Measurements from ENCODE around the gene TRIM54.

TRIM54 gene

DNA sequence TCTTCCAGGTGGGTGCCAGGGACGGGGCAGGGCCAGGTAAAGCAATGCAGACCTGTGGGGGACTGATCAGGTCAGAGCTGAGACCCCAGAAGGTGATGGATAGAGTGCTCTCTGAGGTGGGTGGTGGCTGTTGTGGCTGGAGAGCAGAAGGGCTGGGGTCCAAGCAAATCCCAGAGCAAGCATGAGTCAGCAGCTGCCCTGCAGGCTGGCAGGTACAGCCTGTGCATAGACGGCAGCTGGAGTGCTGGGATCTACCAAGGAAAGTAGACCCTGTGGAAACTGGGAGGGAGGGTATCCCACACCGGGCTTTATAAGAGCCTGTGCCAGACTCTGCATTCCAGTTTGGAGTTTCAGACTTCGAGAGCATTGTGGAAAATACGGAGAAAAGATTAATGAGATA is 663 bp downstream of the TRIM54 start:
- H3K9me2 ChIP-seq (replicated peaks; ENCODE audit: low read depth, low read length): no peaks in the 10 kb centered on the region
- H3K27me3 ChIP-seq (ENCODE audit: insufficient read depth, low read length, poor library complexity, severe bottlenecking): no peaks in the 10 kb centered on the region
- H3K4me2 ChIP-seq (ENCODE audit: low read depth, low read length, poor library complexity, severe bottlenecking): no peak overlapping the region
- H3F3A ChIP-seq (ENCODE audit: low read depth): no peaks in the 10 kb centered on the region
- no peak overlapping the region for H3K4me3 ChIP-seq (ENCODE audit: low read length, poor library complexity, severe bottlenecking)
- no peak overlapping the region for H3K9ac ChIP-seq (ENCODE audit: low read depth, low read length, poor library complexity, severe bottlenecking)
- TF ChIP-seq, protein P1, sequence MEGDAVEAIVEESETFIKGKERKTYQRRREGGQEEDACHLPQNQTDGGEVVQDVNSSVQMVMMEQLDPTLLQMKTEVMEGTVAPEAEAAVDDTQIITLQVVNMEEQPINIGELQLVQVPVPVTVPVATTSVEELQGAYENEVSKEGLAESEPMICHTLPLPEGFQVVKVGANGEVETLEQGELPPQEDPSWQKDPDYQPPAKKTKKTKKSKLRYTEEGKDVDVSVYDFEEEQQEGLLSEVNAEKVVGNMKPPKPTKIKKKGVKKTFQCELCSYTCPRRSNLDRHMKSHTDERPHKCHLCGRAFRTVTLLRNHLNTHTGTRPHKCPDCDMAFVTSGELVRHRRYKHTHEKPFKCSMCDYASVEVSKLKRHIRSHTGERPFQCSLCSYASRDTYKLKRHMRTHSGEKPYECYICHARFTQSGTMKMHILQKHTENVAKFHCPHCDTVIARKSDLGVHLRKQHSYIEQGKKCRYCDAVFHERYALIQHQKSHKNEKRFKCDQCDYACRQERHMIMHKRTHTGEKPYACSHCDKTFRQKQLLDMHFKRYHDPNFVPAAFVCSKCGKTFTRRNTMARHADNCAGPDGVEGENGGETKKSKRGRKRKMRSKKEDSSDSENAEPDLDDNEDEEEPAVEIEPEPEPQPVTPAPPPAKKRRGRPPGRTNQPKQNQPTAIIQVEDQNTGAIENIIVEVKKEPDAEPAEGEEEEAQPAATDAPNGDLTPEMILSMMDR (conservative IDR thresholded peaks at IDR 0.05; ENCODE audit: low read length): no peak
- no peak for TF ChIP-seq EZH2phosphoT487 (IDR thresholded peaks at IDR 0.05; ENCODE audit: borderline replicate concordance)
- H3K79me2 ChIP-seq (ENCODE audit: insufficient read depth, low read length): no peaks in the 10 kb centered on the region
- no peaks in the 10 kb centered on the region for H4K20me1 ChIP-seq (ENCODE audit: insufficient read depth, low read length, poor library complexity, severe bottlenecking)
- H3K36me3 ChIP-seq (ENCODE audit: insufficient read depth, low read length): no peaks in the 10 kb centered on the region
- peaks cover 7% of the 10 kb centered on the region for H3K4me1 ChIP-seq (ENCODE audit: insufficient read depth, low read length, poor library complexity, severe bottlenecking)
- no peaks in the 10 kb centered on the region for H3K9me3 ChIP-seq (ENCODE audit: insufficient read depth, low read depth, low read length)
- no peak overlapping the region for H2AFZ ChIP-seq (ENCODE audit: low read length)

DNA sequence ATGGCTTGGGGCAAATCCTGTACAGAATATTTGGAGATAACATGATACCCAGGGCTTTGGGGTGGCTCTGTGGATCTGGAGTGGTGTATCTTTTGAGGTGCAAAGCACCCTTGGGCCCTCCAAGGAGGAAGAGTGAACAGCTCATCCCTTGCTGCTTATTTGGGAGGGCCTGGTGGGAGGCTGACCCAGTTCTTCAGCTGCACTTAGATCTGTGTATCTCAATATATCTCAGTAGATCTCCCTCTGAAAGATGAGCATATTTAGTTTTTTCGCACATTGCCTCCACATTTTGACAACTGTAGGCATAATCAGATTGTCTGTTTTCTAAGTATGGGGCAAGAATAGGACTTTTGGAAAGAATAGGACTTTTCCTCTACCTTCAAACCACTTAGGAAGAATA is 2.8 kb downstream of the TRIM54 start:
- H4K20me1 ChIP-seq (ENCODE audit: insufficient read depth, low read length, poor library complexity, severe bottlenecking): no peaks in the 10 kb centered on the region
- no peaks in the 10 kb centered on the region for H3K9me3 ChIP-seq (ENCODE audit: insufficient read depth, low read depth, low read length)
- no peaks in the 10 kb centered on the region for H3K36me3 ChIP-seq (ENCODE audit: insufficient read depth, low read length)
- H3K79me2 ChIP-seq (ENCODE audit: insufficient read depth, low read length): no peaks in the 10 kb centered on the region
- TF ChIP-seq, protein P1 (conservative IDR thresholded peaks at IDR 0.05; ENCODE audit: low read length): no peak
- no peak for TF ChIP-seq EZH2phosphoT487 (IDR thresholded peaks at IDR 0.05; ENCODE audit: borderline replicate concordance)
- no peaks in the 10 kb centered on the region for H3K9me2 ChIP-seq (replicated peaks; ENCODE audit: low read depth, low read length)
- H3F3A ChIP-seq (ENCODE audit: low read depth): no peaks in the 10 kb centered on the region
- no peak overlapping the region for H3K4me3 ChIP-seq (ENCODE audit: low read length, poor library complexity, severe bottlenecking)
- H3K4me2 ChIP-seq (ENCODE audit: low read depth, low read length, poor library complexity, severe bottlenecking): no peak overlapping the region
- peaks cover 4% of the 10 kb centered on the region for H3K4me1 ChIP-seq (ENCODE audit: insufficient read depth, low read length, poor library complexity, severe bottlenecking)
- H2AFZ ChIP-seq (ENCODE audit: low read length): no peak overlapping the region
- H3K27me3 ChIP-seq (ENCODE audit: insufficient read depth, low read length, poor library complexity, severe bottlenecking): no peaks in the 10 kb centered on the region
- no peak overlapping the region for H3K9ac ChIP-seq (ENCODE audit: low read depth, low read length, poor library complexity, severe bottlenecking)

DNA sequence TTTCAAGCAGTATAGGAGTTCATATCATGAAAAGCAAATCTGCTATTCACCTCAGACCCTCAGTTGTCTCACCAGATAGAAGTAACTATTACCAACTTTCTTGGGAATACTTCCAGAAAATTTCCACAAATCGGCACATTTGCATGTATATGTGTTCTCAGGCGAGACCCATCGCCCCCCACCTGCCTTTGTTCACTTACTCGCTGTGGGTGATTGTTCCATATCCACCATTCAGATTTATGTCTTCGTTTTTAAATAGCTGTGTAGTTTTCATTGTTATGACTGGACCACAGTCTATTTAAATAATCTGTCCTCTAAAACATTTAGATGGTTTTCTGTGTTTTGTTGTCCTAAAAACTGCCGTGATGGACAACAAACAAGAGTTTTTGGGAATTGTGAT is 3.3 kb downstream of the TRIM54 start:
- no peaks in the 10 kb centered on the region for H3K9me3 ChIP-seq (ENCODE audit: insufficient read depth, low read depth, low read length)
- H3K4me1 ChIP-seq (ENCODE audit: insufficient read depth, low read length, poor library complexity, severe bottlenecking): no peaks in the 10 kb centered on the region
- no peaks in the 10 kb centered on the region for H3F3A ChIP-seq (ENCODE audit: low read depth)
- H3K79me2 ChIP-seq (ENCODE audit: insufficient read depth, low read length): no peaks in the 10 kb centered on the region
- H3K4me2 ChIP-seq (ENCODE audit: low read depth, low read length, poor library complexity, severe bottlenecking): no peak overlapping the region
- H3K9me2 ChIP-seq (replicated peaks; ENCODE audit: low read depth, low read length): no peaks in the 10 kb centered on the region
- no peaks in the 10 kb centered on the region for H4K20me1 ChIP-seq (ENCODE audit: insufficient read depth, low read length, poor library complexity, severe bottlenecking)
- H3K36me3 ChIP-seq (ENCODE audit: insufficient read depth, low read length): no peaks in the 10 kb centered on the region
- no peaks in the 10 kb centered on the region for H3K27me3 ChIP-seq (ENCODE audit: insufficient read depth, low read length, poor library complexity, severe bottlenecking)
- TF ChIP-seq, protein P1 (conservative IDR thresholded peaks at IDR 0.05; ENCODE audit: low read length): no peak
- TF ChIP-seq EZH2phosphoT487 (IDR thresholded peaks at IDR 0.05; ENCODE audit: borderline replicate concordance): no peak
- H3K9ac ChIP-seq (ENCODE audit: low read depth, low read length, poor library complexity, severe bottlenecking): no peak overlapping the region
- H3K4me3 ChIP-seq (ENCODE audit: low read length, poor library complexity, severe bottlenecking): no peak overlapping the region
- H2AFZ ChIP-seq (ENCODE audit: low read length): no peak overlapping the region
